Activated naive CD4-positive, alpha-beta T cell treated with anti-CD3 and anti-CD28 coated beads, Interleukin-2, amount 50 U/mL, for 72 hours (primary cell): ENCODE results near the gene SERHL2. TPM values are rescaled to one million over a fixed set of nuclear protein-coding genes. Genes with fewer than 3 reads are reported as not detected.
"Not testable (repeated sequence)": the region's sequence is repeated elsewhere in the genome, so short reads cannot be mapped to it uniquely, and the experiment has no call there.

ENCODE experiments used
- ATAC-seq, 2 donors: fragments of 150-1000 bp; cut with Tn5 transposase; 2 replicates each; pipeline ENCODE4 v1.10.0; 2021; ENCODE audit warnings: mild to moderate bottlenecking in 2 of 2, moderate library complexity in 2 of 2
- DNase-seq, 2 donors: peaks; one replicate each; pipeline ENCODE4 v3.0.0; 2021 to 2022; ENCODE audit warnings: low spot score in 2 of 2
- H3K27ac Mint-ChIP-seq, 2 donors: one replicate each; pipeline ENCODE4 v1.8.0; 2022; ENCODE audit warnings: mild to moderate bottlenecking in 2 of 2, mixed read lengths in 2 of 2
- H3K36me3 Mint-ChIP-seq, 2 donors: one replicate each; pipeline ENCODE4 v1.8.0; 2022; ENCODE audit warnings: mixed read lengths in 2 of 2
- H3K9me3 Mint-ChIP-seq, 2 donors: one replicate each; pipeline ENCODE4 v1.8.0; 2022; ENCODE audit warnings: mixed read lengths in 2 of 2
- total RNA-seq, 2 donors: library from RNA; stranded (reverse); gene quantifications; one replicate each; pipeline ENCODE4 v1.2.3, GENCODE V29; 2022

Gene SERHL2
- total RNA-seq, result 1 to 10 TPM; 1.2 to 1.9 TPM

- Mint-ChIP-seq H3K36me3 (no peaks in the 10 kb centered on the region), H3K9me3 (no peaks in the 10 kb centered on the region), H3K27ac (peak within 1 kb of the TSS in 1 of 2 donors; percentile 95)
- peak; percentile 68 to 89 for DNase-seq
- peak; percentile 88 to 97 for ATAC-seq
Measured at GRCh38 chr22:42553475-42554361, at the start of gene SERHL2. Gene SERHL2 (plus strand): TSS chr22:42553956. CDS start chr22:42554021, 65 bp downstream.

GRCh38 chr22:42508327-42508974 lies 45.3 kb upstream of the SERHL2 start:
- H3K27ac Mint-ChIP-seq, result peak overlapping the region in 1 of 2 donors; percentile 69
- H3K36me3 Mint-ChIP-seq, H3K9me3 Mint-ChIP-seq, ATAC-seq, DNase-seq: not testable (repeated sequence)

GRCh38 chr22:42508975-42509364 lies 44.8 kb upstream of the SERHL2 start:
- not testable (repeated sequence) for DNase-seq, H3K9me3 Mint-ChIP-seq, H3K36me3 Mint-ChIP-seq, ATAC-seq
- peak overlapping the region in 1 of 2 donors; percentile 69 for H3K27ac Mint-ChIP-seq

GRCh38 chr22:42509548-42509947 lies 44.2 kb upstream of the SERHL2 start:
- peak overlapping the region in 1 of 2 donors; percentile 36 for H3K27ac Mint-ChIP-seq

GRCh38 chr22:42511401-42511891 lies 42.3 kb upstream of the SERHL2 start:
- ATAC-seq (no peak), DNase-seq (no peak)
- no peaks in the 10 kb centered on the region for H3K36me3 Mint-ChIP-seq
- peak overlapping the region in 1 of 2 donors; percentile 70 for H3K27ac Mint-ChIP-seq
- H3K9me3 Mint-ChIP-seq, result no peaks in the 10 kb centered on the region

More at GRCh38 chr22:42509548-42509947, 44.2 kb upstream of the SERHL2 start:
- no peak for ATAC-seq
- no peak for DNase-seq
- Mint-ChIP-seq H3K9me3 (no peaks in the 10 kb centered on the region), H3K36me3 (no peaks in the 10 kb centered on the region)

- DNase-seq, H3K9me3 Mint-ChIP-seq, H3K36me3 Mint-ChIP-seq, ATAC-seq, H3K27ac Mint-ChIP-seq: not testable (repeated sequence)
Measured at GRCh38 chr22:42512273-42512990, 41.3 kb upstream of the SERHL2 start.

GRCh38 chr22:42514331-42514730 lies 39.4 kb upstream of the SERHL2 start:
- not testable (repeated sequence) for H3K36me3 Mint-ChIP-seq, ATAC-seq, H3K9me3 Mint-ChIP-seq, DNase-seq, H3K27ac Mint-ChIP-seq

- DNase-seq, ATAC-seq, H3K27ac Mint-ChIP-seq, H3K36me3 Mint-ChIP-seq, H3K9me3 Mint-ChIP-seq: not testable (repeated sequence)
Measured at GRCh38 chr22:42515304-42515703, 38.5 kb upstream of the SERHL2 start.

GRCh38 chr22:42515896-42516295 lies 37.9 kb upstream of the SERHL2 start:
- H3K27ac Mint-ChIP-seq, result no peak overlapping the region
- DNase-seq, result no peak
- no peak for ATAC-seq
- peaks cover 0 to 9% of the 10 kb centered on the region in 2 donors for H3K36me3 Mint-ChIP-seq
- no peaks in the 10 kb centered on the region for H3K9me3 Mint-ChIP-seq

GRCh38 chr22:42517103-42517502 lies 36.7 kb upstream of the SERHL2 start:
- H3K9me3 Mint-ChIP-seq, H3K36me3 Mint-ChIP-seq, DNase-seq, ATAC-seq, H3K27ac Mint-ChIP-seq: not testable (repeated sequence)

GRCh38 chr22:42518638-42519524 lies 34.9 kb upstream of the SERHL2 start:
- H3K36me3 Mint-ChIP-seq, DNase-seq, H3K9me3 Mint-ChIP-seq: not testable (repeated sequence)
- ATAC-seq, result peak; percentile 29 to 36
- H3K27ac Mint-ChIP-seq, result peak overlapping the region; percentile 87 to 95

GRCh38 chr22:42519525-42520401 lies 34.0 kb upstream of the SERHL2 start, which contains the start of gene RRP7A:
Gene RRP7A (minus strand): TSS chr22:42519796. CDS start chr22:42519786, 10 bp downstream.
- Mint-ChIP-seq H3K36me3 (peaks cover 0 to 9% of the 10 kb centered on the region in 2 donors), H3K9me3 (no peaks in the 10 kb centered on the region), H3K27ac (peak within 1 kb of the TSS; percentile 87 to 95)
- DNase-seq, result peak; percentile 82 to 86
- ATAC-seq, result peak; percentile 93 to 95

GRCh38 chr22:42521228-42521546 lies 32.6 kb upstream of the SERHL2 start:
- no peak for DNase-seq
- peaks cover 0 to 9% of the 10 kb centered on the region in 2 donors for H3K36me3 Mint-ChIP-seq
- peak overlapping the region in 1 of 2 donors; percentile 70 for H3K27ac Mint-ChIP-seq
- H3K9me3 Mint-ChIP-seq, result no peaks in the 10 kb centered on the region
- no peak for ATAC-seq

- Mint-ChIP-seq H3K9me3 (no peaks in the 10 kb centered on the region), H3K36me3 (peaks cover 0 to 9% of the 10 kb centered on the region in 2 donors), H3K27ac (no peak overlapping the region)
- DNase-seq (no peak), ATAC-seq (no peak)
Measured at GRCh38 chr22:42522546-42522945, 31.2 kb upstream of the SERHL2 start.
